Skeletal muscle tissue (tissue), 4 donors: ENCODE data around the gene SH3D21. TPM values are rescaled to one million over a fixed set of nuclear protein-coding genes. Genes with fewer than 3 reads are reported as not detected.

Source experiments
- H3K27ac ChIP-seq: one replicate; pipeline ENCODE4 v1.7.0; 2013; ENCODE audit warnings: mild to moderate bottlenecking, low read depth, low read length, inconsistent platforms
- H3K27me3 ChIP-seq, 3 donors: one replicate each; pipeline ENCODE4 v1.7.0; 2013; ENCODE audit warnings: low read length in 3 of 3; ENCODE audit not compliant: control insufficient read depth in 3 of 3, insufficient read depth in 3 of 3
- H3K36me3 ChIP-seq, 3 donors: one replicate each; pipeline ENCODE4 v1.7.0; 2013; ENCODE audit warnings: low read length in 3 of 3; ENCODE audit not compliant: control insufficient read depth in 3 of 3, insufficient read depth in 3 of 3
- H3K4me1 ChIP-seq, 3 donors: one replicate each; pipeline ENCODE4 v1.7.0; 2013; ENCODE audit warnings: low read length in 3 of 3, mild to moderate bottlenecking in 3 of 3; ENCODE audit not compliant: control insufficient read depth in 3 of 3, insufficient read depth in 3 of 3
- H3K4me3 ChIP-seq, 3 donors: one replicate each; pipeline ENCODE4 v1.7.0; 2013; ENCODE audit warnings: low read length in 3 of 3
- H3K9ac ChIP-seq, 3 donors: one replicate each; pipeline ENCODE4 v1.7.0; 2013; ENCODE audit warnings: low read length in 3 of 3, mild to moderate bottlenecking in 3 of 3, moderate library complexity in 2 of 3, low read depth in 1 of 3
- H3K9me3 ChIP-seq, 3 donors: one replicate each; pipeline ENCODE4 v1.7.0; 2013; ENCODE audit warnings: low read length in 3 of 3; ENCODE audit not compliant: control insufficient read depth in 3 of 3
- total RNA-seq: library from RNA; depleted of rRNA; stranded (reverse); fragments of >200 nt; gene quantifications from one replicate; pipeline ENCODE4 v1.2.3, GENCODE V29; 2014
- donor health status: Osteomylitis.

SH3D21 gene
- total RNA-seq, 1 donor from 2014 or later = 0.52 TPM

- Histone ChIP-seq H3K9ac (peak overlapping the region in 1 of 3 donors; percentile 5), H3K4me1 (peaks cover 20 to 30% (median 30%) of the 10 kb centered on the region in 3 donors), H3K9me3 (no peaks in the 10 kb centered on the region), H3K4me3 (no peak overlapping the region), H3K27me3 (no peaks in the 10 kb centered on the region), H3K27ac (peak overlapping the region; percentile 91), H3K36me3 (peaks cover 3 to 9% (median 7%) of the 10 kb centered on the region in 3 donors)
These were observed 26.9 kb upstream of the SH3D21 start for GRCh38 chr1:36279110-36279788.

GRCh38 chr1:36279789-36280296 lies 26.3 kb upstream of the SH3D21 start:
- H3K36me3 ChIP-seq = peaks cover 3 to 14% (median 10%) of the 10 kb centered on the region in 3 donors
- no peaks in the 10 kb centered on the region for H3K27me3 ChIP-seq
- peak overlapping the region; percentile 91 for H3K27ac ChIP-seq
- no peak overlapping the region for H3K4me3 ChIP-seq
- H3K9me3 ChIP-seq = no peaks in the 10 kb centered on the region
- peak overlapping the region in 2 of 3 donors; percentile 10 to 12 for H3K9ac ChIP-seq
- H3K4me1 ChIP-seq = peaks cover 25 to 36% (median 35%) of the 10 kb centered on the region in 3 donors

GRCh38 chr1:36284061-36284460 lies 22.1 kb upstream of the SH3D21 start:
- H3K4me3 ChIP-seq = no peak overlapping the region
- no peaks in the 10 kb centered on the region for H3K27me3 ChIP-seq
- no peaks in the 10 kb centered on the region for H3K9me3 ChIP-seq
- H3K36me3 ChIP-seq = peaks cover 18 to 36% (median 30%) of the 10 kb centered on the region in 3 donors
- peaks cover 50 to 65% (median 50%) of the 10 kb centered on the region in 3 donors for H3K4me1 ChIP-seq
- H3K27ac ChIP-seq = peak overlapping the region; percentile 31
- H3K9ac ChIP-seq = peak overlapping the region; percentile 1 to 48 (median 15)

- Histone ChIP-seq H3K27ac (peak overlapping the region; percentile 31), H3K4me1 (peaks cover 50 to 69% (median 54%) of the 10 kb centered on the region in 3 donors), H3K27me3 (no peaks in the 10 kb centered on the region), H3K36me3 (peaks cover 21 to 40% (median 35%) of the 10 kb centered on the region in 3 donors), H3K4me3 (no peak overlapping the region), H3K9ac (peak overlapping the region; percentile 1 to 39 (median 15)), H3K9me3 (no peaks in the 10 kb centered on the region)
These were observed 21.7 kb upstream of the SH3D21 start for GRCh38 chr1:36284517-36284916.

- Histone ChIP-seq H3K4me1 (peaks cover 44 to 67% (median 48%) of the 10 kb centered on the region in 3 donors), H3K4me3 (no peak overlapping the region), H3K9ac (peak overlapping the region in 1 of 3 donors; percentile 39), H3K27me3 (no peaks in the 10 kb centered on the region), H3K36me3 (peaks cover 28 to 50% (median 44%) of the 10 kb centered on the region in 3 donors), H3K27ac (peak overlapping the region; percentile 31), H3K9me3 (no peaks in the 10 kb centered on the region)
These were observed 20.6 kb upstream of the SH3D21 start for GRCh38 chr1:36285443-36286101.

- H3K27ac ChIP-seq = peak overlapping the region; percentile 31
These were observed 19.4 kb upstream of the SH3D21 start for GRCh38 chr1:36286802-36287201.

GRCh38 chr1:36287595-36287994 lies 18.6 kb upstream of the SH3D21 start:
- Histone ChIP-seq H3K27ac (peak overlapping the region; percentile 31), H3K9ac (peak overlapping the region in 2 of 3 donors; percentile 30 to 35), H3K27me3 (no peaks in the 10 kb centered on the region), H3K4me1 (peaks cover 47 to 59% (median 50%) of the 10 kb centered on the region in 3 donors), H3K9me3 (no peaks in the 10 kb centered on the region), H3K4me3 (peak overlapping the region in 1 of 3 donors; percentile 22), H3K36me3 (peaks cover 39 to 62% (median 57%) of the 10 kb centered on the region in 3 donors)

More at GRCh38 chr1:36286802-36287201, 19.4 kb upstream of the SH3D21 start:
- H3K27me3 ChIP-seq = no peaks in the 10 kb centered on the region
- no peak overlapping the region for H3K4me3 ChIP-seq
- peaks cover 38 to 60% (median 53%) of the 10 kb centered on the region in 3 donors for H3K36me3 ChIP-seq
- no peaks in the 10 kb centered on the region for H3K9me3 ChIP-seq
- H3K9ac ChIP-seq = peak overlapping the region in 1 of 3 donors; percentile 35
- peaks cover 47 to 64% (median 50%) of the 10 kb centered on the region in 3 donors for H3K4me1 ChIP-seq

- H3K9ac ChIP-seq = no peak overlapping the region
- H3K4me3 ChIP-seq = no peak overlapping the region
- no peak overlapping the region for H3K27ac ChIP-seq
- peaks cover 13 to 17% (median 16%) of the 10 kb centered on the region in 3 donors for H3K4me1 ChIP-seq
- H3K9me3 ChIP-seq = no peaks in the 10 kb centered on the region
- peaks cover 47 to 66% (median 63%) of the 10 kb centered on the region in 3 donors for H3K36me3 ChIP-seq
- H3K27me3 ChIP-seq = no peaks in the 10 kb centered on the region
These were observed 10.8 kb upstream of the SH3D21 start for GRCh38 chr1:36295390-36295789.

GRCh38 chr1:36297062-36297461 lies 9.1 kb upstream of the SH3D21 start:
- Histone ChIP-seq H3K27ac (no peak overlapping the region), H3K9me3 (no peaks in the 10 kb centered on the region), H3K4me1 (peaks cover 9 to 12% (median 10%) of the 10 kb centered on the region in 3 donors), H3K9ac (no peak overlapping the region), H3K27me3 (no peaks in the 10 kb centered on the region), H3K36me3 (peaks cover 44 to 68% (median 66%) of the 10 kb centered on the region in 3 donors), H3K4me3 (no peak overlapping the region)
